Esophagus muscularis mucosa (tissue), 4 donors: ENCODE data around the gene TUT7.
"Not testable (repeated sequence)": the region's sequence is repeated elsewhere in the genome, so short reads cannot be mapped to it uniquely, and the experiment has no call there.

Experiments used
- CTCF ChIP-seq, 3 experiments: fragments of 200-600 bp in 2 of 3; fragments of 450-650 bp in 1 of 3; sonication (generic) in 2 of 3; IDR thresholded peaks; one replicate each; pipeline ENCODE4 v1.5.1; 2017 to 2019; ENCODE audit warnings: antibody characterized with exemption in 3 of 3, mild to moderate bottlenecking in 2 of 3, moderate library complexity in 1 of 3
- EP300 ChIP-seq: sonication (generic); formaldehyde crosslinking; IDR thresholded peaks from one replicate; pipeline ENCODE4 v1.6.1; 2017; ENCODE audit warnings: antibody characterized with exemption
- POLR2A ChIP-seq: fragments of 450-650 bp; IDR thresholded peaks from one replicate; pipeline ENCODE4 v1.6.1; 2017; ENCODE audit warnings: antibody characterized with exemption, moderate library complexity, mild to moderate bottlenecking, low read depth
- POLR2AphosphoS5 ChIP-seq, 2 donors: sonication (generic); formaldehyde crosslinking; IDR thresholded peaks; one replicate each; pipeline ENCODE4 v1.6.1; 2017; ENCODE audit warnings: antibody characterized with exemption in 2 of 2

DNA sequence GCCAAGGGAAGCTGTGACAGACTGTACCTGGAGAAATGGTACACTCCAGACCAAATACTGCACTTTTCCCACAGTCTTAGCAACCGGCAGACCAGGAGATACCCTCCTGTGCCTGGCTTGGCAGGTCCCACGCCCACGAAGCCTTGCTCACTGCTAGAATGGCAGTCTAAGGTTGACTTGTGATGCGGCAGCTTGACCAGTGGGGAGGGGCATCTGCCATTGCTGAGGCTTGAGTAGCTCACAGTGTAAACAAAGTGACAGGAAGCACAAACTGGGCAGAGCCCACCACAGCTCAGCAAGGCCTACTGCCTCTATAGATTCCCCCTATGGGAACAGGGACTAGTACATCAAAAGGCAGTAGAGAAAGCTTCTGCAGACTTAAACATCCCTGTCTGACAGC, 36.0 kb upstream of the TUT7 start:
- not testable (repeated sequence) for TF ChIP-seq CTCF (IDR thresholded peaks at IDR 0.05); POLR2A; POLR2AphosphoS5 (IDR thresholded peaks at IDR 0.05); EP300
